DOHH2 (cell line): ENCODE results near the gene BTBD17.

Source experiments
- H3F3A ChIP-seq: fragments of 200-600 bp; sonication (generic), shearing (Covaris generic); 2 replicates; pipeline ENCODE4 v1.6.0; 2016; ENCODE audit warnings: antibody characterized with exemption, mild to moderate bottlenecking; ENCODE audit not compliant: control insufficient read depth, insufficient read depth
- H3K27ac ChIP-seq: fragments of 200-600 bp; sonication (generic); 2 replicates; pipeline ENCODE4 v1.5.1; 2014; ENCODE audit warnings: low read depth, mild to moderate bottlenecking, low read length, moderate library complexity
- H3K27me3 ChIP-seq: fragments of 200-600 bp; sonication (generic); 2 replicates; pipeline ENCODE4 v1.6.1; 2014; ENCODE audit warnings: mild to moderate bottlenecking, low read length, mixed read lengths; ENCODE audit not compliant: control insufficient read depth
- H3K36me3 ChIP-seq: fragments of 200-600 bp; sonication (generic); 2 replicates; pipeline ENCODE4 v1.6.1; 2014; ENCODE audit warnings: mild to moderate bottlenecking, low read length, moderate library complexity, mixed read lengths; ENCODE audit not compliant: control insufficient read depth
- H3K4me1 ChIP-seq: fragments of 200-600 bp; sonication (generic); 2 replicates; pipeline ENCODE4 v1.6.1; 2014; ENCODE audit warnings: mild to moderate bottlenecking, low read length, mixed read lengths; ENCODE audit not compliant: control insufficient read depth
- H3K4me2 ChIP-seq: fragments of 200-600 bp; sonication (generic); 2 replicates; pipeline ENCODE4 v1.6.0; 2014; ENCODE audit warnings: mild to moderate bottlenecking, low read length, moderate library complexity
- H3K4me3 ChIP-seq: fragments of 200-600 bp; sonication (generic); 2 replicates; pipeline ENCODE4 v1.5.1; 2014; ENCODE audit warnings: mild to moderate bottlenecking, low read length, mixed read lengths
- H3K79me2 ChIP-seq: fragments of 200-600 bp; sonication (generic); 2 replicates; pipeline ENCODE4 v1.6.1; 2014; ENCODE audit warnings: mild to moderate bottlenecking, low read length, mixed read lengths; ENCODE audit not compliant: control insufficient read depth
- H3K9me2 ChIP-seq: fragments of 200-600 bp; sonication (generic); replicated peaks from 2 replicates; pipeline ENCODE4 v1.6.1; 2014; ENCODE audit warnings: mild to moderate bottlenecking, low read length, mixed read lengths; ENCODE audit not compliant: control insufficient read depth
- H3K9me3 ChIP-seq: fragments of 200-600 bp; sonication (generic); 2 replicates; pipeline ENCODE4 v1.6.1; 2014; ENCODE audit warnings: antibody characterized with exemption, low read length, mixed read lengths; ENCODE audit not compliant: control insufficient read depth, insufficient read depth
- H4K20me1 ChIP-seq: fragments of 200-600 bp; sonication (generic); 2 replicates; pipeline ENCODE4 v1.6.0; 2014; ENCODE audit warnings: low read depth, mild to moderate bottlenecking, antibody characterized with exemption, low read length, moderate library complexity; ENCODE audit not compliant: control insufficient read depth, insufficient read depth
- EZH2phosphoT487 ChIP-seq: fragments of 200-600 bp; sonication (generic); IDR thresholded peaks from 2 replicates; pipeline ENCODE4 v1.6.1; 2017; ENCODE audit warnings: borderline replicate concordance, mild to moderate bottlenecking, antibody characterized with exemption, low read length, moderate library complexity, mixed read lengths
- TF ChIP-seq, protein P1 (sequence below): fragments of 200-600 bp; sonication (generic); IDR thresholded peaks from one replicate; pipeline ENCODE4 v1.5.1; 2014; ENCODE audit warnings: antibody characterized with exemption, mild to moderate bottlenecking, low read depth, low read length; ENCODE audit not compliant: poor library complexity, severe bottlenecking

The BTBD17 gene

GRCh38 chr17:74339537-74340195, 22.0 kb downstream of the BTBD17 start:
- Histone ChIP-seq H4K20me1 (no peaks in the 10 kb centered on the region), H3K4me3 (no peak overlapping the region), H3K4me2 (no peak overlapping the region), H3F3A (no peaks in the 10 kb centered on the region), H3K27me3 (no peaks in the 10 kb centered on the region), H3K9me3 (no peaks in the 10 kb centered on the region), H3K27ac (no peak overlapping the region), H3K79me2 (no peaks in the 10 kb centered on the region), H3K4me1 (no peaks in the 10 kb centered on the region), H3K9me2 (no peaks in the 10 kb centered on the region), H3K36me3 (no peaks in the 10 kb centered on the region)
- TF ChIP-seq, protein P1, sequence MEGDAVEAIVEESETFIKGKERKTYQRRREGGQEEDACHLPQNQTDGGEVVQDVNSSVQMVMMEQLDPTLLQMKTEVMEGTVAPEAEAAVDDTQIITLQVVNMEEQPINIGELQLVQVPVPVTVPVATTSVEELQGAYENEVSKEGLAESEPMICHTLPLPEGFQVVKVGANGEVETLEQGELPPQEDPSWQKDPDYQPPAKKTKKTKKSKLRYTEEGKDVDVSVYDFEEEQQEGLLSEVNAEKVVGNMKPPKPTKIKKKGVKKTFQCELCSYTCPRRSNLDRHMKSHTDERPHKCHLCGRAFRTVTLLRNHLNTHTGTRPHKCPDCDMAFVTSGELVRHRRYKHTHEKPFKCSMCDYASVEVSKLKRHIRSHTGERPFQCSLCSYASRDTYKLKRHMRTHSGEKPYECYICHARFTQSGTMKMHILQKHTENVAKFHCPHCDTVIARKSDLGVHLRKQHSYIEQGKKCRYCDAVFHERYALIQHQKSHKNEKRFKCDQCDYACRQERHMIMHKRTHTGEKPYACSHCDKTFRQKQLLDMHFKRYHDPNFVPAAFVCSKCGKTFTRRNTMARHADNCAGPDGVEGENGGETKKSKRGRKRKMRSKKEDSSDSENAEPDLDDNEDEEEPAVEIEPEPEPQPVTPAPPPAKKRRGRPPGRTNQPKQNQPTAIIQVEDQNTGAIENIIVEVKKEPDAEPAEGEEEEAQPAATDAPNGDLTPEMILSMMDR, result no peak
- no peak for TF ChIP-seq EZH2phosphoT487

DNA sequence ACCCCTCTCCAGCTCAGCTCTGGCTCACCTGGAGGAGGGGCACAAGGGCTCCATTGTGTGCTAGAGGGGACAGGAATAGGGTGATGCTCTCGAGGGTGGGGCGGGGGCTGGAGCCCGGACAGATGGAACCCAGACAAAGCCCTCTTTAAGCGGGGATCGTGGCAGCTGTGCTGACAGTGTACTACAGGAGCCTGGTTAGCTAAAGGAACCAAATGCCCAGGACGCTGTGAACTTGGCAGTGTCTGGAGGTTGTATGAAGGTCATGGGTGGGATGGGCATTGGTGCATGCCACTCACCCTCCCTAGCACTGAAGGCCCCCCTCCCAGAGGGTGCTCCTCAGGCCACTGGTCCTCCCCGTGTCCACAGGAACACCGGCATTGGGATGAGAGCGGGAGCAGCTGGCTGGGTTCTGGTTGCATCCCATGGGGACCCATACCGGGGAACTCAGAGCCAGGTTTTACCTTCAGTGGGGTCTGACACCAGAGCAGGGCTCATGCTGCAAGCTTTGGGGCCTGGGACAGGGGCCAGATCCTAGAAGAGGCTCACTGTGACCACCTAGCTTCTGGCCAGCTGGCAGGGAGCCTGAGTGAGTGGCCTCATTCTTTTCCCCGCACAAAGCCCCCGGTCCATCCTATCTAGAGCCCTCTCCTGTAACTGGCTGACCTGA, 23.7 kb downstream of the BTBD17 start:
- TF ChIP-seq, protein P1, result no peak
- TF ChIP-seq EZH2phosphoT487, result no peak

DNA sequence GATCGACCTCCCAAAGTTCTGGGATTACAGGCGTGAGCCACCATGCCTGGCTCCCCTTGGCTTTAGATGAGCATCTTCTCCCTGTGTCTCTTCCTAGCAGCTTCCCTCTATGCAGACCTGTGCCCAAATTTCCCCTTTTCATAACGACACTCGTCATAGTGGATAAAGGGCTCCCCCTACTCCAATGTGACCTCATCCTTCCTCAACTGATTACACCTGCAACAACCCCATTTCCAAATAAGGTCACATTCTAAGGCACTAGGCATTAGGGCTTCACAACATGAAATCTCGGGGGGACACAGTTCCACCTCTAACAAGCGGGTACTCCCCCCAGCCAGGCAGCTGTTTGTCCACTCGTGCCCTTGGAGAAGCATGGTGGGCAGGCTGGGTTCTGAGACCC, 25.4 kb downstream of the BTBD17 start:
- no peak overlapping the region for H3K4me3 ChIP-seq
- H3K27me3 ChIP-seq, result no peaks in the 10 kb centered on the region
- no peak overlapping the region for H3K27ac ChIP-seq
- no peaks in the 10 kb centered on the region for H3K4me1 ChIP-seq
- no peaks in the 10 kb centered on the region for H3K36me3 ChIP-seq
- TF ChIP-seq, protein P1, result no peak
- TF ChIP-seq EZH2phosphoT487, result no peak
- no peaks in the 10 kb centered on the region for H3K9me2 ChIP-seq
- H4K20me1 ChIP-seq, result no peaks in the 10 kb centered on the region
- no peaks in the 10 kb centered on the region for H3F3A ChIP-seq
- H3K9me3 ChIP-seq, result no peaks in the 10 kb centered on the region
- no peak overlapping the region for H3K4me2 ChIP-seq
- H3K79me2 ChIP-seq, result no peaks in the 10 kb centered on the region

More for the DNA sequence above, 23.7 kb downstream of the BTBD17 start:
- no peaks in the 10 kb centered on the region for H3F3A ChIP-seq
- no peaks in the 10 kb centered on the region for H3K4me1 ChIP-seq
- H3K9me3 ChIP-seq, result no peaks in the 10 kb centered on the region
- H4K20me1 ChIP-seq, result no peaks in the 10 kb centered on the region
- H3K9me2 ChIP-seq, result no peaks in the 10 kb centered on the region
- no peaks in the 10 kb centered on the region for H3K79me2 ChIP-seq
- no peak overlapping the region for H3K4me3 ChIP-seq
- no peak overlapping the region for H3K27ac ChIP-seq
- no peaks in the 10 kb centered on the region for H3K36me3 ChIP-seq
- H3K4me2 ChIP-seq, result no peak overlapping the region
- no peaks in the 10 kb centered on the region for H3K27me3 ChIP-seq
